SK-N-SH (cell line): ENCODE data around the gene ADCY6. TPM values are rescaled to one million over a fixed set of nuclear protein-coding genes. Genes with fewer than 3 reads are reported as not detected.

ENCODE experiments used
- RCOR1 ChIP-seq: fragments of 150-350 bp; IDR thresholded peaks from 2 replicates; pipeline ENCODE4 v1.6.1; 2017; ENCODE audit warnings: antibody characterized with exemption, low read length
- polyA plus RNA-seq, 3 experiments: library from polyadenylated mRNA; depleted of rRNA; stranded (reverse); fragments of >200 nt; gene quantifications; 2 replicates each; pipeline ENCODE4 v1.2.3, GENCODE V29; 2012
- small RNA-seq, 7 experiments: library from RNA; depleted of rRNA; stranded (forward); fragments of <200 nt; gene quantifications; one replicate each; pipeline ENCODE3, GENCODE V24; 2012
- TF ChIP-seq, protein P1 (sequence below): IDR thresholded peaks from 2 replicates; pipeline ENCODE4 v1.6.1; 2012; ENCODE audit warnings: mild to moderate bottlenecking, low read depth, low read length, moderate library complexity

Gene ADCY6
- polyA plus RNA-seq, 1 of the 3 experiments (the other 2 are of a cell fraction) = 36.0 TPM

DNA sequence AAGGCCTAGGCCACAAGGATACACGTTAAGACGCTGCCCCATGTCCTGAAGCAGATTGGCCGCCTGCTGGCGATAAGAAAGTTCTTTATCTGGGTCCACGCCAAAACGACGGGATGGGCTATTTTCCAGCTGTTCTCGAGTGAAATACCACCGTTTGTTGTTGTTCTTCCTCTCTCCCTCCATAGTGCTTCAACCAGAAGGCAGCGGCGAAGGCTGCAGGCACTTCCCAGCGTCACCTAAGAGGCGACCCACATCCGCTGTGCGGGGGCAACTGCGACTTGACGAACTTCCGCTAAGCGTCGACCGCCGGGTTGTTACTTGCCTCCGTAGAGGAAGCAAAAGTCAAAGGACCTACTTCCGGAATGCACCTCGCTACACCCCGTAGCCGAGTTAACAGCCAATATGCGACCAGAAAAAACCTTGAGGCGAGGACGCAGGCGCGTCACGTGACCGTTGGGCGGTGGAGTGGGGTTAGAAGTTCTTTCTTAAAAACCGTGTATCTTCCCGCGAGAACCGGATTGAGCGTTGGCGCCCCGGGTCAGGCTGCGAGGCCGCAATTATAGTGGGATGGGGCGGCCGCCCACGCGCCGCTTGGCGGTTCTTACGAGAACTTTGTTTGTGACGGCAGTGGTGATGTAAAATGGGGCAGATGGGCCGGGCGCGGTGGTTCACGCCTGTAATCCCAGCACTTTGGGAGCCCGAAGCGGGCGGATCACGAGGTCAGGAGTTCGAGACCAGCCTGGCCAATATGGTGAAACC, 72.2 kb downstream of the ADCY6 start, which contains the start of gene CCNT1 (continued):
- TF ChIP-seq, protein P1, sequence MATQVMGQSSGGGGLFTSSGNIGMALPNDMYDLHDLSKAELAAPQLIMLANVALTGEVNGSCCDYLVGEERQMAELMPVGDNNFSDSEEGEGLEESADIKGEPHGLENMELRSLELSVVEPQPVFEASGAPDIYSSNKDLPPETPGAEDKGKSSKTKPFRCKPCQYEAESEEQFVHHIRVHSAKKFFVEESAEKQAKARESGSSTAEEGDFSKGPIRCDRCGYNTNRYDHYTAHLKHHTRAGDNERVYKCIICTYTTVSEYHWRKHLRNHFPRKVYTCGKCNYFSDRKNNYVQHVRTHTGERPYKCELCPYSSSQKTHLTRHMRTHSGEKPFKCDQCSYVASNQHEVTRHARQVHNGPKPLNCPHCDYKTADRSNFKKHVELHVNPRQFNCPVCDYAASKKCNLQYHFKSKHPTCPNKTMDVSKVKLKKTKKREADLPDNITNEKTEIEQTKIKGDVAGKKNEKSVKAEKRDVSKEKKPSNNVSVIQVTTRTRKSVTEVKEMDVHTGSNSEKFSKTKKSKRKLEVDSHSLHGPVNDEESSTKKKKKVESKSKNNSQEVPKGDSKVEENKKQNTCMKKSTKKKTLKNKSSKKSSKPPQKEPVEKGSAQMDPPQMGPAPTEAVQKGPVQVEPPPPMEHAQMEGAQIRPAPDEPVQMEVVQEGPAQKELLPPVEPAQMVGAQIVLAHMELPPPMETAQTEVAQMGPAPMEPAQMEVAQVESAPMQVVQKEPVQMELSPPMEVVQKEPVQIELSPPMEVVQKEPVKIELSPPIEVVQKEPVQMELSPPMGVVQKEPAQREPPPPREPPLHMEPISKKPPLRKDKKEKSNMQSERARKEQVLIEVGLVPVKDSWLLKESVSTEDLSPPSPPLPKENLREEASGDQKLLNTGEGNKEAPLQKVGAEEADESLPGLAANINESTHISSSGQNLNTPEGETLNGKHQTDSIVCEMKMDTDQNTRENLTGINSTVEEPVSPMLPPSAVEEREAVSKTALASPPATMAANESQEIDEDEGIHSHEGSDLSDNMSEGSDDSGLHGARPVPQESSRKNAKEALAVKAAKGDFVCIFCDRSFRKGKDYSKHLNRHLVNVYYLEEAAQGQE = 0 out of 2 replicates have a peak, but pooled peaks have one; percentile 33
- peak; percentile 49; the same call in 1 of the 2 replicates for TF ChIP-seq RCOR1

Small RNA genes lying within 50 kb of the gene (small RNA-seq; reads per million reads assigned to genes)
- gene MIR4701 (0 to 0.13 (median 0) reads per million in 7 experiments), gene RF00019 (0 reads per million in 7 experiments)

Other genes starting within 250 kb of the ADCY6 start
- not detected in 2 replicates for gene LALBA, start 219.0 kb downstream of the ADCY6 start, polyA plus RNA-seq (2012; rRNA removed)
- 32.8 and 35.3 TPM in 2 replicates for gene KANSL2, start 106.9 kb downstream of the ADCY6 start, polyA plus RNA-seq (2012; rRNA removed)
- 7.2 and 10.9 TPM in 2 replicates for gene CCNT1, start 72.4 kb downstream of the ADCY6 start, polyA plus RNA-seq (2012; rRNA removed)
- gene CACNB3, start 29.4 kb upstream of the ADCY6 start, polyA plus RNA-seq (2012; rRNA removed) = 25.6 and 34.6 TPM in 2 replicates
- gene DDX23, start 63.1 kb upstream of the ADCY6 start, polyA plus RNA-seq (2012; rRNA removed) = 50.4 and 52.5 TPM in 2 replicates
- 0.19 and 0.39 TPM in 2 replicates for gene RND1, start 76.8 kb upstream of the ADCY6 start, polyA plus RNA-seq (2012; rRNA removed)
- gene FKBP11, start 136.4 kb upstream of the ADCY6 start, polyA plus RNA-seq (2012; rRNA removed) = 23.7 and 28.5 TPM in 2 replicates
- 204 and 261 TPM in 2 replicates for gene ARF3, start 168.4 kb upstream of the ADCY6 start, polyA plus RNA-seq (2012; rRNA removed)
- 0.11 and 0.18 TPM in 2 replicates for gene WNT10B, start 182.6 kb upstream of the ADCY6 start, polyA plus RNA-seq (2012; rRNA removed)
- not detected in 2 replicates for gene WNT1, start 189.2 kb upstream of the ADCY6 start, polyA plus RNA-seq (2012; rRNA removed)
- gene DDN, start 210.3 kb upstream of the ADCY6 start, polyA plus RNA-seq (2012; rRNA removed) = 0.20 and 0.24 TPM in 2 replicates
- gene PRKAG1, start 229.7 kb upstream of the ADCY6 start, polyA plus RNA-seq (2012; rRNA removed) = 75.1 and 113 TPM in 2 replicates